NCI-H774 (cell line): ENCODE measurements around the gene CHN2.

Experiments used
- DNase-seq: peaks from one replicate; lab custom pipeline; 2025; lab: John Stamatoyannopoulos, UW

Gene CHN2

GRCh38 chr7:29310625-29311024 is 116.0 kb downstream of the CHN2 start:
- DNase-seq: no peak

- DNase-seq: no peak
Measured at GRCh38 chr7:29311314-29311713, 116.7 kb downstream of the CHN2 start.

- DNase-seq: no peak
Measured at GRCh38 chr7:29314148-29314547, 119.6 kb downstream of the CHN2 start.

- DNase-seq: no peak
Measured at GRCh38 chr7:29315122-29315891, 120.7 kb downstream of the CHN2 start.

- no peak for DNase-seq
Measured at GRCh38 chr7:29315892-29316270, 121.3 kb downstream of the CHN2 start.

GRCh38 chr7:29316926-29317325 is 122.4 kb downstream of the CHN2 start:
- DNase-seq: no peak

- no peak for DNase-seq
Measured at GRCh38 chr7:29318853-29319718, 124.5 kb downstream of the CHN2 start.

- no peak for DNase-seq
Measured at GRCh38 chr7:29319719-29320521, 125.3 kb downstream of the CHN2 start.

GRCh38 chr7:29320577-29320976 is 126.0 kb downstream of the CHN2 start:
- no peak for DNase-seq

- no peak for DNase-seq
Measured at GRCh38 chr7:29322023-29322712, 127.6 kb downstream of the CHN2 start.

- no peak for DNase-seq
Measured at GRCh38 chr7:29325476-29325875, 130.9 kb downstream of the CHN2 start.

- no peak for DNase-seq
Measured at GRCh38 chr7:29326864-29327263, 132.3 kb downstream of the CHN2 start.

GRCh38 chr7:29327455-29327854 is 132.9 kb downstream of the CHN2 start:
- DNase-seq: no peak

- no peak for DNase-seq
Measured at GRCh38 chr7:29328045-29328444, 133.5 kb downstream of the CHN2 start.

GRCh38 chr7:29328811-29329210 is 134.2 kb downstream of the CHN2 start:
- DNase-seq: no peak

- DNase-seq: no peak
Measured at GRCh38 chr7:29329686-29330085, 135.1 kb downstream of the CHN2 start.

- no peak for DNase-seq
Measured at GRCh38 chr7:29330136-29330535, 135.6 kb downstream of the CHN2 start.

GRCh38 chr7:29331163-29331562 is 136.6 kb downstream of the CHN2 start:
- no peak for DNase-seq

GRCh38 chr7:29332042-29332811 is 137.7 kb downstream of the CHN2 start:
- peak; percentile 91 for DNase-seq

- no peak for DNase-seq
Measured at GRCh38 chr7:29332875-29333855, 138.6 kb downstream of the CHN2 start.
